LNCAP (cell line): ENCODE results near the gene MYBL2.

Source experiments
- CTCF ChIP-seq: fragments of 450-650 bp; IDR thresholded peaks from 2 replicates; pipeline ENCODE4 v1.5.1; 2017; ENCODE audit warnings: mild to moderate bottlenecking

The MYBL2 gene

GRCh38 chr20:43676368-43676767 is 9.5 kb downstream of the MYBL2 start:
- no peak for TF ChIP-seq CTCF

- no peak for TF ChIP-seq CTCF
These were observed 14.1 kb downstream of the MYBL2 start for GRCh38 chr20:43680981-43681380.

GRCh38 chr20:43681468-43681942 is 14.6 kb downstream of the MYBL2 start:
- TF ChIP-seq CTCF, result peak; percentile 14; the same call in 1 of the 2 replicates

- TF ChIP-seq CTCF, result no peak
These were observed 15.1 kb downstream of the MYBL2 start for GRCh38 chr20:43681991-43682410.

GRCh38 chr20:43682446-43682845 is 15.5 kb downstream of the MYBL2 start:
- TF ChIP-seq CTCF, result no peak

GRCh38 chr20:43686820-43687219 is 19.9 kb downstream of the MYBL2 start:
- TF ChIP-seq CTCF, result no peak

GRCh38 chr20:43689165-43689564 is 22.3 kb downstream of the MYBL2 start:
- no peak for TF ChIP-seq CTCF

- no peak for TF ChIP-seq CTCF
These were observed 24.2 kb downstream of the MYBL2 start for GRCh38 chr20:43690943-43691598.
